HepG2 (cell line): ENCODE data around the gene CKS1B. TPM values are rescaled to one million over a fixed set of nuclear protein-coding genes. Genes with fewer than 3 reads are reported as not detected.

Source experiments
- CEBPG ChIP-seq: IDR thresholded peaks from 2 replicates; pipeline ENCODE4 v1.6.1; 2016
- GATAD1 ChIP-seq: IDR thresholded peaks from 2 replicates; pipeline ENCODE4 v1.6.1; 2016; ENCODE audit warnings: missing genetic modification reagents, missing compliant biosample characterization
- HMG20B ChIP-seq: conservative IDR thresholded peaks from 2 replicates; pipeline ENCODE4 v1.6.1; 2016; ENCODE audit warnings: missing genetic modification reagents, missing compliant biosample characterization
- HNRNPLL ChIP-seq: fragments of 200-400 bp; formaldehyde crosslinking; IDR thresholded peaks from 2 replicates; pipeline ENCODE4 v1.6.1; 2017; ENCODE audit warnings: mild to moderate bottlenecking, low read depth, low read length; ENCODE audit not compliant: poor library complexity, severe bottlenecking
- SIX4 ChIP-seq: sonication (generic); formaldehyde crosslinking; IDR thresholded peaks from 2 replicates; pipeline ENCODE4 v1.4.0; 2020; ENCODE audit warnings: missing genetic modification reagents
- STAT6 ChIP-seq: sonication (generic); formaldehyde crosslinking; IDR thresholded peaks from 2 replicates; pipeline ENCODE4 v1.4.0; 2020; ENCODE audit warnings: missing genetic modification reagents, mild to moderate bottlenecking, borderline replicate concordance
- TOE1 ChIP-seq: sonication (generic); formaldehyde crosslinking; IDR thresholded peaks from 2 replicates; pipeline ENCODE4 v1.4.0; 2020; ENCODE audit warnings: mild to moderate bottlenecking, missing genetic modification reagents
- ZBTB7B ChIP-seq: sonication (generic); formaldehyde crosslinking; IDR thresholded peaks from 2 replicates; pipeline ENCODE4 v1.4.0; 2020; ENCODE audit warnings: missing genetic modification reagents
- ZBTB8A ChIP-seq: sonication (generic); formaldehyde crosslinking; IDR thresholded peaks from 2 replicates; pipeline ENCODE4 v1.4.0; 2020; ENCODE audit warnings: mild to moderate bottlenecking, low read depth, missing genetic modification reagents, borderline replicate concordance
- ZNF710 ChIP-seq: sonication (generic); formaldehyde crosslinking; IDR thresholded peaks from 2 replicates; pipeline ENCODE4 v1.5.0; 2020; ENCODE audit warnings: mild to moderate bottlenecking, missing genetic modification reagents, borderline replicate concordance
- ZNF772 ChIP-seq: sonication (generic); formaldehyde crosslinking; IDR thresholded peaks from 2 replicates; pipeline ENCODE4 v1.5.0; 2020; ENCODE audit warnings: mild to moderate bottlenecking, missing genetic modification reagents
- ZNF773 ChIP-seq: sonication (generic); formaldehyde crosslinking; IDR thresholded peaks from 2 replicates; pipeline ENCODE4 v1.4.0; 2020; ENCODE audit warnings: missing genetic modification reagents, borderline replicate concordance
- polyA plus RNA-seq, 8 experiments: library from polyadenylated mRNA; depleted of rRNA in 3 of 8; stranded (reverse) in 7 of 8; unstranded in 1 of 8; fragments of >200 nt; fragmentation: Illumina TruSeq in 4 of 8; extraction: Trizol in 4 of 8; gene quantifications; 2 replicates each; pipeline versions ENCODE4 v1.2.1 to v1.2.3, GENCODE V29; 2011 to 2016; ENCODE audit warnings: low read depth in 4 of 8, missing spikeins in 1 of 8, mixed read lengths in 1 of 8; ENCODE audit not compliant: insufficient read depth in 1 of 8
- total RNA-seq, 5 experiments: library from RNA; depleted of rRNA; stranded (reverse); fragments of >200 nt; fragmentation: Illumina TruSeq; extraction: Trizol; gene quantifications; 2 replicates each; pipeline ENCODE4 v1.2.3, GENCODE V29; 2016; ENCODE audit warnings: low read depth in 1 of 5
- TF ChIP-seq, protein P1 (sequence below): sonication (generic); formaldehyde crosslinking; IDR thresholded peaks from one replicate; pipeline ENCODE4 v1.5.1; 2020; ENCODE audit warnings: mild to moderate bottlenecking, missing genetic modification reagents; ENCODE audit errors: not compliant biosample characterization
- TF ChIP-seq, protein P2 (sequence below): sonication (generic); formaldehyde crosslinking; IDR thresholded peaks from 2 replicates; pipeline ENCODE4 v1.4.0; 2020; ENCODE audit warnings: mild to moderate bottlenecking, missing genetic modification reagents

Gene CKS1B
- total and polyA plus RNA-seq, 2 of the 13 experiments (the other 11 are each of a cell fraction or from before 2014, with no cell fraction given) = 217 to 222 TPM

- TF ChIP-seq STAT6 (no peak), ZBTB8A (CRISPR knock-in tag) (no peak), GATAD1 (CRISPR knock-in tag) (peak; percentile 94), HMG20B (CRISPR knock-in tag) (no peak), ZNF773 (CRISPR knock-in tag) (no peak), ZNF772 (CRISPR knock-in tag) (no peak), TOE1 (no peak), ZBTB7B (CRISPR knock-in tag) (0 out of 2 replicates have a peak, but pooled peaks have one; percentile 31), SIX4 (no peak), ZNF710 (CRISPR knock-in tag) (peak; percentile 78; the same call in 1 of the 2 replicates), CEBPG (no peak), HNRNPLL (no peak)
- TF ChIP-seq, protein P1, sequence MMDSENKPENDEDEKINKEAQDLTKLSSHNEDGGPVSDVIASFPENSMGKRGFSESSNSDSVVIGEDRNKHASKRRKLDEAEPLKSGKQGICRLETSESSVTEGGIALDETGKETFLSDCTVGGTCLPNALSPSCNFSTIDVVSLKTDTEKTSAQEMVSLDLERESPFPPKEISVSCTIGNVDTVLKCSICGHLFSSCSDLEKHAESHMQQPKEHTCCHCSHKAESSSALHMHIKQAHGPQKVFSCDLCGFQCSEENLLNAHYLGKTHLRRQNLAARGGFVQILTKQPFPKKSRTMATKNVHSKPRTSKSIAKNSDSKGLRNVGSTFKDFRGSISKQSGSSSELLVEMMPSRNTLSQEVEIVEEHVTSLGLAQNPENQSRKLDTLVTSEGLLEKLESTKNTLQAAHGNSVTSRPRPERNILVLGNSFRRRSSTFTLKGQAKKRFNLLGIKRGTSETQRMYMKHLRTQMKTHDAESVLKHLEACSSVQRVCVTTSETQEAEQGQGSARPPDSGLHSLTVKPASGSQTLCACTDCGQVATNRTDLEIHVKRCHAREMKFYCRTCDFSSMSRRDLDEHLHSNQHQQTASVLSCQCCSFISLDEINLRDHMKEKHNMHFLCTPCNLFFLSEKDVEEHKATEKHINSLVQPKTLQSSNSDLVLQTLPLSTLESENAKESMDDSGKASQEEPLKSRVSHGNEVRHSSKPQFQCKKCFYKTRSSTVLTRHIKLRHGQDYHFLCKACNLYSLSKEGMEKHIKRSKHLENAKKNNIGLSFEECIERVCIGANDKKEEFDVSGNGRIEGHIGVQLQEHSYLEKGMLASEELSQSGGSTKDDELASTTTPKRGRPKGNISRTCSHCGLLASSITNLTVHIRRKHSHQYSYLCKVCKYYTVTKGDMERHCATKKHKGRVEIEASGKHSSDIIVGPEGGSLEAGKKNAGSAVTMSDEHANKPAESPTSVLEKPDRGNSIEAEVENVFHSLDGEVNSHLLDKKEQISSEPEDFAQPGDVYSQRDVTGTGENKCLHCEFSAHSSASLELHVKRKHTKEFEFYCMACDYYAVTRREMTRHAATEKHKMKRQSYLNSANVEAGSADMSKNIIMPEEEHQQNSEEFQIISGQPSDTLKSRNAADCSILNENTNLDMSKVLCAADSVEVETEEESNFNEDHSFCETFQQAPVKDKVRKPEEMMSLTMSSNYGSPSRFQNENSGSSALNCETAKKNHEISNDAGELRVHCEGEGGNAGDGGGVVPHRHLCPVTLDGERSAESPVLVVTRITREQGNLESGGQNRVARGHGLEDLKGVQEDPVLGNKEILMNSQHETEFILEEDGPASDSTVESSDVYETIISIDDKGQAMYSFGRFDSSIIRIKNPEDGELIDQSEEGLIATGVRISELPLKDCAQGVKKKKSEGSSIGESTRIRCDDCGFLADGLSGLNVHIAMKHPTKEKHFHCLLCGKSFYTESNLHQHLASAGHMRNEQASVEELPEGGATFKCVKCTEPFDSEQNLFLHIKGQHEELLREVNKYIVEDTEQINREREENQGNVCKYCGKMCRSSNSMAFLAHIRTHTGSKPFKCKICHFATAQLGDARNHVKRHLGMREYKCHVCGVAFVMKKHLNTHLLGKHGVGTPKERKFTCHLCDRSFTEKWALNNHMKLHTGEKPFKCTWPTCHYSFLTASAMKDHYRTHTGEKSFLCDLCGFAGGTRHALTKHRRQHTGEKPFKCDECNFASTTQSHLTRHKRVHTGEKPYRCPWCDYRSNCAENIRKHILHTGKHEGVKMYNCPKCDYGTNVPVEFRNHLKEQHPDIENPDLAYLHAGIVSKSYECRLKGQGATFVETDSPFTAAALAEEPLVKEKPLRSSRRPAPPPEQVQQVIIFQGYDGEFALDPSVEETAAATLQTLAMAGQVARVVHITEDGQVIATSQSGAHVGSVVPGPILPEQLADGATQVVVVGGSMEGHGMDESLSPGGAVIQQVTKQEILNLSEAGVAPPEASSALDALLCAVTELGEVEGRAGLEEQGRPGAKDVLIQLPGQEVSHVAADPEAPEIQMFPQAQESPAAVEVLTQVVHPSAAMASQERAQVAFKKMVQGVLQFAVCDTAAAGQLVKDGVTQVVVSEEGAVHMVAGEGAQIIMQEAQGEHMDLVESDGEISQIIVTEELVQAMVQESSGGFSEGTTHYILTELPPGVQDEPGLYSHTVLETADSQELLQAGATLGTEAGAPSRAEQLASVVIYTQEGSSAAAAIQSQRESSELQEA (CRISPR knock-in tag) = no peak
- TF ChIP-seq, protein P2, sequence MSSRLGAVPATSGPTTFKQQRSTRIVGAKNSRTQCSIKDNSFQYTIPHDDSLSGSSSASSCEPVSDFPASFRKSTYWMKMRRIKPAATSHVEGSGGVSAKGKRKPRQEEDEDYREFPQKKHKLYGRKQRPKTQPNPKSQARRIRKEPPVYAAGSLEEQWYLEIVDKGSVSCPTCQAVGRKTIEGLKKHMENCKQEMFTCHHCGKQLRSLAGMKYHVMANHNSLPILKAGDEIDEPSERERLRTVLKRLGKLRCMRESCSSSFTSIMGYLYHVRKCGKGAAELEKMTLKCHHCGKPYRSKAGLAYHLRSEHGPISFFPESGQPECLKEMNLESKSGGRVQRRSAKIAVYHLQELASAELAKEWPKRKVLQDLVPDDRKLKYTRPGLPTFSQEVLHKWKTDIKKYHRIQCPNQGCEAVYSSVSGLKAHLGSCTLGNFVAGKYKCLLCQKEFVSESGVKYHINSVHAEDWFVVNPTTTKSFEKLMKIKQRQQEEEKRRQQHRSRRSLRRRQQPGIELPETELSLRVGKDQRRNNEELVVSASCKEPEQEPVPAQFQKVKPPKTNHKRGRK (CRISPR knock-in tag) = no peak
Measured at GRCh38 chr1:154982897-154983648, 8.6 kb downstream of the CKS1B start, which contains the start of gene FLAD1 (continued).
